GM19351 (cell line): ENCODE measurements around the gene OPCML.

Source experiments
- ATAC-seq: cut with Tn5 transposase; IDR thresholded peaks from one replicate; pipeline ENCODE4 v1.9.1; 2021; ENCODE audit warnings: mild to moderate bottlenecking, moderate library complexity; ENCODE audit not compliant: unreplicated experiment

OPCML gene

GRCh38 chr11:133303262-133303661 lies 229.0 kb downstream of the OPCML start:
- ATAC-seq, result no peak

GRCh38 chr11:133302056-133302455 lies 230.2 kb downstream of the OPCML start:
- ATAC-seq, result no peak

- no peak for ATAC-seq
Observed at GRCh38 chr11:133300666-133301065, 231.6 kb downstream of the OPCML start.

DNA sequence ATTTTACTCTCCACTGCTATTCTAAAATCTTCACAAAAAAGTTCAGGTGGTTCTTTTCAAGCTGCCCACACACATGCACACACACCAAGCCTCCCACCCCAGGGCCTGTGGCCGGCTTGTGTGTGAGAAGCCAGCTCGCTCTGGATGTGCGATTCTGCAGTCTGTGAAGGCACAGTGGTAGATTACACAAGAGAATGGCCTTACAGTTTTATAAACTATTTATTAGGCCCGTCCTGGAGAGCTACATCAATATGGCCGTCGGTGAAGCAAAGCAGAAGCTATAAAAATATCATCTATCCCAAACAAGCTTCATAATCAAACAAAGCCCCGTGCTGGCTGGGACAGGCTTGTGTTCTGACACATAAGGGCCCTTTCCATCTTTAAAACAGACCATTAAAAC lies 240.5 kb downstream of the OPCML start:
- ATAC-seq, result no peak

DNA sequence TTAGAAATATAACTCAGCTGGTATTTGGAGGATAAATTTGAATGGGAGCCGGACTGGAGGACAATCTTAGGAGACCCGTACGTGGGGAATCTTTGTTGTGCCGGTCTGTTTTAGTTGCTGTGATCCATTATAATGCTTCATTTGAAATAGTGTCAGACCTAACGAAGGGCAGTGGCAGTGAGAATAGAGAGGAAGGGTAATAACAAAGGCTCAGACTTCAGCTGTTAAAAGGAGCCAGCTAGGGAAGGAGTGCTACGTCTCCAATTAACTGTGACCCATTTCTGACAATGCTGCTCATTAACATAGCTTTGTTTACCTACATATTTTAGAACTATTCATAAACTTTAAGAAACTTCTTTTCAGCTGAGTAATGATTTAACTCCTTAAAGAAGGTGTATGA lies 246.9 kb downstream of the OPCML start:
- ATAC-seq, result no peak

DNA sequence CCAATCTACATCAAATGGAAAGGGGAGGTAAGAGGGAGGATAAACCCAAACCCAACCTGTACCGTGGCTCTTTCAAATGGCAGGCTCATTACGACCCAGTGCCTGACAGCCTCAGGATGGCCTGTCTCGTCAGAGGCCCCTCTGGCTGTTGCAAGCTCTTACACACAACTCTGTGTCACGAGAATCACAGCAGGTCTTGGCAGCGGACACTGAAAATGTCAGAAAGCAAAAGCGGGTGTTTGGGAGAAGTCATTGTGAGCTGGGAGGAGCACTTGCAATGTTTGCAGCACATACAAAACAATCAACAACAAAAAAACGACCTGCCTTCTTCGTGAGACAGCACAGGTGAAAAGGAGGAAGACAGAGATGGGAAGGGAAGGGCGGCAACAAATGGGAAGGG lies 248.1 kb downstream of the OPCML start:
- ATAC-seq, result no peak

GRCh38 chr11:133277886-133278285 lies 254.4 kb downstream of the OPCML start:
- no peak for ATAC-seq

- no peak for ATAC-seq
Observed at GRCh38 chr11:133271871-133272776, 260.2 kb downstream of the OPCML start.

DNA sequence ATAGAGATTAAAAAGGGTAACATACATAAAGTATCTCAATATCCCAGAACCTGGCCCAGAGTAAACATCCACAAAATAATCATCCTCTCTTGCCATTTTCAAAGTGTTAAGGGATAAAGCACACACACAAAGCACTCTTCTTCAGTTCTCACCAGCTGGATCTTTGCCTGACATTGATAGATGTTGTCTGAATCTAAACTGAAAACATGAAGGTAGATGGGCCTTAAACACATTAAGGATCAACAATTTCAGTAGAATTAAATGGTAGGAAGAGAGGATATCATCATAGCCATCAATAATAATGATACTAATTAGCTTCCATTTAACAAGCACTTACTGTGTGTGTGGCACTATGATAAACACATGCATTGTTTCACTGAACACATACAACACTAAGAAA lies 261.1 kb downstream of the OPCML start:
- no peak for ATAC-seq

- ATAC-seq, result peak; percentile 91
Observed at GRCh38 chr11:133269267-133269666, 263.0 kb downstream of the OPCML start.

- no peak for ATAC-seq
Observed at GRCh38 chr11:133266986-133267385, 265.3 kb downstream of the OPCML start.

- ATAC-seq, result no peak
Observed at GRCh38 chr11:133265530-133266035, 266.7 kb downstream of the OPCML start.

DNA sequence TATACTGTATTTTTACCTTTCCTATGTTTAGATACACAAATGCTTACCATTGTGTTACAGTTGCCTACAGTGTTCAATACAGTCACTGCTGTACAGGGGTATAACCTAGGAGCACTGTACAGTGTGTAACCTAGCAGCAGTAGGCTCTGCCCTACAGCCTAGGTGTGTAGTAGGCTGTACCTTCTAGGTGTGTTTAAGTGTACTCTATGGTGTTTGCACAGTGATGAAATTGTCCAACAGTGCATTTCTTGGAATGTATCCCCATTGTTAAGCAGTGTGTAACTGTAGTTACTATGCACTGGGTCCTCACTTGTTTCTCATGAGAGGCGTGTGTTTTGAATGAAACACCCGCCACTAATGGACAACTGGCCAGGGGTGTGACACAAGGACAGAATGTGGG lies 269.0 kb downstream of the OPCML start:
- ATAC-seq, result no peak

- ATAC-seq, result no peak
Observed at GRCh38 chr11:133258751-133259150, 273.6 kb downstream of the OPCML start.

- no peak for ATAC-seq
Observed at GRCh38 chr11:133254601-133255000, 277.7 kb downstream of the OPCML start.

DNA sequence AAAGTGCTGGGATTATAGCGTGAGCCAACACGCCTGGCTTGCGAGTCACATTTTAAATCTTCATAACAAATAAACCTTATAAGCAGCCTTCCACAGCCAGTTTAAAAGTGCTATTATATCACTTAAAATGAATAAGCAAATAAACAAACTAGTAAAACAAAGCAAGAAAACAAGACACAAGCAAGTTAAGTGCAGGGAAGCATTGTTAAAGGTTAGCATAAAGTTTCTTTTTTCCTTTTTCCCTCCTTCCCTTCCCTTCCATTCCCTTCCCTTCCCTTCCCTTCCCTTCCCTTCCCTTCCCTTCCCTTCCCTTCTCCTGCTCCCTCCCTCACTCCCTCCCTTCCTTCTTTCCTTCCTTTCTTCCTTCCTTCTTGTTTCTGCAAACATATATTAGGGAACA lies 278.7 kb downstream of the OPCML start:
- no peak for ATAC-seq

GRCh38 chr11:133251841-133252240 lies 280.5 kb downstream of the OPCML start:
- ATAC-seq, result no peak

- ATAC-seq, result no peak
Observed at GRCh38 chr11:133249530-133249929, 282.8 kb downstream of the OPCML start.

GRCh38 chr11:133249065-133249464 lies 283.2 kb downstream of the OPCML start:
- ATAC-seq, result no peak

DNA sequence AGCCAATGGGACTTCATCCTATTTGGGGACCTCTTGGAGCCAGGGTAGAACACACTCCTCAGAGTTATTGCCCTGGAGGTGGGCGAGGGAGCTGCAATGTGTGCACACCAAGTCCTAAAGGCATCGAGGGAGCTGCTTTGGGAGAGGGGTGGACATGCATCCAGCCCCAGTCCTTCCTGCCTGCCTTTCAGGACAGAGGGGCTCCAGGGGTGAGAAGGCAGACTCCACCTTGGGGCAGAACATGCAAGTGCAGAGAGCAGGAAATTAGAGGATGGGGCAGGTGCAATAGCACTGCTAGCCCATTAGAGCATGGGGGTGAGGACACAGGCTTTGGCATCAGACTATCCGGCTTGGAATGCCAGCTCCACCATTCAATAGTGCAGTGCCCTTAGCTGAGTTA lies 288.5 kb downstream of the OPCML start:
- no peak for ATAC-seq

GRCh38 chr11:133240908-133241655 lies 291.2 kb downstream of the OPCML start:
- no peak for ATAC-seq

GRCh38 chr11:133239575-133239974 lies 292.7 kb downstream of the OPCML start:
- ATAC-seq, result no peak
